HFF-Myc (cell line): Measurements from ENCODE around the gene SGO2.

Source experiments
- DNase-seq: peaks from one replicate; pipeline ENCODE4 v3.0.0-alpha.2; 2011; ENCODE audit warnings: low read depth; ENCODE audit errors: extremely low read depth
- H3K4me3 ChIP-seq: replicated peaks from 2 replicates; pipeline ENCODE4 v1.5.1; 2011; ENCODE audit warnings: low read depth, mild to moderate bottlenecking, control low read depth, low read length
- CTCF ChIP-seq: IDR thresholded peaks from 2 replicates; pipeline ENCODE4 v1.5.1; 2012; ENCODE audit warnings: mild to moderate bottlenecking, low read depth, low read length, control low read depth; ENCODE audit errors: missing control alignments

The SGO2 gene

GRCh38 chr2:200525882-200526651 is at the start of gene SGO2:
Gene SGO2 (plus strand): TSS chr2:200526207. CDS start chr2:200532976, 6,769 bp downstream.
- DNase-seq: peak; percentile 82
- H3K4me3 ChIP-seq: peak within 1 kb of the TSS; percentile 87
- no peak for TF ChIP-seq CTCF

- TF ChIP-seq CTCF: no peak
- no peak overlapping the region for H3K4me3 ChIP-seq
- DNase-seq: no peak
These were observed 49.2 kb upstream of the SGO2 start for GRCh38 chr2:200476836-200477235.

GRCh38 chr2:200477667-200478131 is 48.3 kb upstream of the SGO2 start:
- no peak for DNase-seq
- no peak for TF ChIP-seq CTCF
- no peak overlapping the region for H3K4me3 ChIP-seq

- H3K4me3 ChIP-seq: no peak overlapping the region
- no peak for TF ChIP-seq CTCF
- DNase-seq: no peak
These were observed 46.2 kb upstream of the SGO2 start for GRCh38 chr2:200479692-200480265.

GRCh38 chr2:200482194-200482593 is 43.8 kb upstream of the SGO2 start:
- no peak overlapping the region for H3K4me3 ChIP-seq
- DNase-seq: no peak
- TF ChIP-seq CTCF: no peak

GRCh38 chr2:200483729-200484198 is 42.2 kb upstream of the SGO2 start:
- peak; percentile 45 for TF ChIP-seq CTCF
- no peak overlapping the region for H3K4me3 ChIP-seq
- no peak for DNase-seq
